Uterus (tissue), 2 donors: Measurements from ENCODE around the gene CLDN14.

Experiments used
- POLR2A ChIP-seq, 2 donors: fragments of 450-650 bp; IDR thresholded peaks; one replicate each; pipeline ENCODE4 v1.6.1; 2016; ENCODE audit warnings: antibody characterized with exemption in 2 of 2, mild to moderate bottlenecking in 1 of 2, moderate library complexity in 1 of 2
- TF ChIP-seq, protein P1 (sequence below), 4 experiments: fragments of 200-600 bp in 2 of 4; fragments of 450-650 bp in 2 of 4; sonication (generic) in 2 of 4; IDR thresholded peaks; one replicate each; pipeline ENCODE4 v1.5.1; 2016 to 2019; ENCODE audit warnings: antibody characterized with exemption in 4 of 4, mild to moderate bottlenecking in 2 of 4, moderate library complexity in 1 of 4

GRCh38 chr21:36511484-36512220, 31.7 kb upstream of the CLDN14 start:
- TF ChIP-seq, protein P1, sequence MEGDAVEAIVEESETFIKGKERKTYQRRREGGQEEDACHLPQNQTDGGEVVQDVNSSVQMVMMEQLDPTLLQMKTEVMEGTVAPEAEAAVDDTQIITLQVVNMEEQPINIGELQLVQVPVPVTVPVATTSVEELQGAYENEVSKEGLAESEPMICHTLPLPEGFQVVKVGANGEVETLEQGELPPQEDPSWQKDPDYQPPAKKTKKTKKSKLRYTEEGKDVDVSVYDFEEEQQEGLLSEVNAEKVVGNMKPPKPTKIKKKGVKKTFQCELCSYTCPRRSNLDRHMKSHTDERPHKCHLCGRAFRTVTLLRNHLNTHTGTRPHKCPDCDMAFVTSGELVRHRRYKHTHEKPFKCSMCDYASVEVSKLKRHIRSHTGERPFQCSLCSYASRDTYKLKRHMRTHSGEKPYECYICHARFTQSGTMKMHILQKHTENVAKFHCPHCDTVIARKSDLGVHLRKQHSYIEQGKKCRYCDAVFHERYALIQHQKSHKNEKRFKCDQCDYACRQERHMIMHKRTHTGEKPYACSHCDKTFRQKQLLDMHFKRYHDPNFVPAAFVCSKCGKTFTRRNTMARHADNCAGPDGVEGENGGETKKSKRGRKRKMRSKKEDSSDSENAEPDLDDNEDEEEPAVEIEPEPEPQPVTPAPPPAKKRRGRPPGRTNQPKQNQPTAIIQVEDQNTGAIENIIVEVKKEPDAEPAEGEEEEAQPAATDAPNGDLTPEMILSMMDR (IDR thresholded peaks at IDR 0.05) = no peak
- no peak for TF ChIP-seq POLR2A (IDR thresholded peaks at IDR 0.05)
